ENCODE measurements around the gene PACSIN2.

PACSIN2 gene

DNA sequence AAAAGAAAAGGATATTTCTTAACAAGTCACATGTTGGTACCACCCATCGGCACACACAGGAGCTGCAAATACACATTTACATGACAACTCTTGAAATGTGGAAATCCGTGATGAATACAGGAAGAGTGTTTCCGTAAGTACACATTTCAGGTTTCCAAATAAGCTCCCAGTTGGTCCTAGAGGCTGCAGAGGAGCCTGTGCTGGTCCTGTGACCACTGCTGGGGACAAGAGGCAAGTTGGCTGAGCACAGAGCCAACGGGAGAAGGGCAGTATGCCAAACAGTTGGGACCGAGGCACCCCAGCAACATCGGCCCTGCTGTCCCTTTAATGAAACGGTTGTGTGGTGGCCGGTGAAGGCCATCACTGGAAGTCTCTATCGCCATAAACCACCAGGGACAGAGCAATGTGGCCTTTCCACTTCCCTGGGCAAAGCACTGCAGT is 119.4 kb downstream of the PACSIN2 start:
- Mint-ChIP-seq H3K36me3 (no peaks in the 10 kb centered on the region), H3K9me3 (ENCODE audit: low read depth) (no peaks in the 10 kb centered on the region), H3K4me1 (ENCODE audit: low read depth) (peaks cover 37% of the 10 kb centered on the region), H3K27ac (peak overlapping the region; percentile 19), H3K27me3 (no peaks in the 10 kb centered on the region), H3K4me3 (peak overlapping the region; percentile 12)

DNA sequence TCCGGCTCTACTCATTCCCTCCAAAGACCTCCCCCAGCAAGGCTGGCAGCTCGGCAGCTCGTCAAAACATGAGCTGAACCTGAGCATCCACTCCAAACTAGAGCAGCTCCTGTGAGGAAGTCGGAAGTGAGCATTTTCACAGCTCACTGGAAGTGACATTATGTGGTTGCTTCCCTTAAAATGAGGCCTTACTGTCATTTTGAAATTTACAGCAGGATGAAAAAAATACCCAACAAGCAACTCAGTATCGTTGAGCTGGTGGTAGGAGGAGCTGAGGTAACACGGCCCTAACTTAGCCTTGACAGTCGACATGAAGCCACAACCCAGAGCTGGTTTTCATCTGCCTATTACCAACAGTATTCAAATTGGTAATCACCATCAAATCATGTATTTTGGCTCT is 119.9 kb downstream of the PACSIN2 start:
- H3K27me3 Mint-ChIP-seq = no peaks in the 10 kb centered on the region
- H3K4me3 Mint-ChIP-seq = peak overlapping the region; percentile 12
- H3K4me1 Mint-ChIP-seq (ENCODE audit: low read depth) = peaks cover 37% of the 10 kb centered on the region
- no peaks in the 10 kb centered on the region for H3K36me3 Mint-ChIP-seq
- no peaks in the 10 kb centered on the region for H3K9me3 Mint-ChIP-seq (ENCODE audit: low read depth)
- peak overlapping the region; percentile 65 for H3K27ac Mint-ChIP-seq

DNA sequence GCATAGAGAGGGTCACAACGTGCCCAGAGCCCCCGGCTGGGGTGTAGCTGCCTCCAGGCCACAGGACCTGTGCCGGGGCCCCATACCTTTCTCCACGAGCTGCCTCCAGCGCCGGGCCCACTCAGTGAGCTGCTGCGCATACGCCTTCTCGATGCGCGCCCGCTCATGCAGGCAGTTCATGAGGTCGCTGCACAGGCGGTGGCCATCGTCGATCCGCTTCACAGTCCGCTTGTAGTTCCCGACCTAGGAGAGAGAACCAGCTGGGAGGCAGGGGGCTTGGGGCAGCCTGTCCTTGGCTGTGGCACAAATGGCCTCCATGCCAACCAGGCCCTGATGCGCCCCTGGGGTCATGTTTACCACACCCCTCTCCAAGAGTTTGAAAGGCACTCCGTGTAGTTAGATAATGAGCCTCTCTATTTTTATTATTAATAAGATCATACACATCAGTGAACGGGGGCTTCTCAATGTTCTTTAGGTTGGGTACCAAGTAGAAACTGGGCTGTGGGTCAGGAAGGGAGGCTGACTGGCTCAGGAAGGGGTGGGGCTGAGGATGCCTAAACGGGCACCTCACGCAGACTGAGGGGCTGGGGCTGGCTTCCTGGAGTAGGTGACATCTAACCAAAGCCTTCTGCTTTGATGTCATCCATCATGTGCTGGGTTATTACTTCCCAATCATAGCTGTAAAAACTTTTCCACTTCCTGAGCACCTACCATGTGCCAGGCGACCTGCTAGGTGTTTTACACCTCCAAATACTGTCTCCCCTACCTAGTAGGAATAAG is 121.4 kb downstream of the PACSIN2 start:
- no peaks in the 10 kb centered on the region for H3K27me3 Mint-ChIP-seq
- H3K4me3 Mint-ChIP-seq = no peak overlapping the region
- H3K9me3 Mint-ChIP-seq (ENCODE audit: low read depth) = no peaks in the 10 kb centered on the region
- peaks cover 37% of the 10 kb centered on the region for H3K4me1 Mint-ChIP-seq (ENCODE audit: low read depth)
- H3K36me3 Mint-ChIP-seq = peaks cover 3% of the 10 kb centered on the region
- H3K27ac Mint-ChIP-seq = no peak overlapping the region

DNA sequence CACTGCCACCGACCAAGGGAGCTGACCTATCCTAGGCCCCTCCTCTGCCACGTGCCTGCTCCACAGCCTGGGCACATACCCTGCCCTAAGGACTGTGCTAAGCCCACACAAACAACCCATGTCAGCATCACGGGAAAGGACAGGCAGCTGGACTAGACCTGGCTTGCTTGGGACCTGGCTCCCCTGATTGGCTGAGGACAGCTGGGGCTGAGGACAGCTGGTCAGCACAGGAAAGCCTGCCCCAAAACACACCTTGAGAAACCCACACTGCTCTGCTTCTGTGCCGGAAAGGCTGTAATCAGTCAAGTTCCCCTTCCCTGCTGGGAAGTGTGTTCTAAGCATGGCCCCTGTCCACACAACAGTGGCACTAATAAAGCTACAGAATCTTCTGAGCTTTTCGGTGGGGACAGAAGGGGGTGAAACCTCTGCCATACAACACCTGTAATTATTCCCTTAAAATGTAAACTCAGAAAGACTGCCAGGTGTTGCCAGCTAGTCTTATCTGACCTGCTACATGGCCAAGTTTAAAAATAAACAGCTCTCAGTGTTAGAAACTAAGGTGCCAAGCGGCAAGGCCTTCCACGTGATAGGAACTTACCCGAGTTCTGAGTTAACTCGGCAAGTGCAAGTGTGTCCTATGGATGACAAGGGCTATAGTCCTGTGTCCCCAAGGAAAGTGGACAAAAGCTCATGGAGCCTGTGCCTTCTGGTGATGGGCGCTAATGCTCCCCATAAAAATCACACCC is 122.2 kb downstream of the PACSIN2 start:
- no peaks in the 10 kb centered on the region for H3K27me3 Mint-ChIP-seq
- peaks cover 37% of the 10 kb centered on the region for H3K4me1 Mint-ChIP-seq (ENCODE audit: low read depth)
- peaks cover 6% of the 10 kb centered on the region for H3K36me3 Mint-ChIP-seq
- no peak overlapping the region for H3K27ac Mint-ChIP-seq
- no peak overlapping the region for H3K4me3 Mint-ChIP-seq
- no peaks in the 10 kb centered on the region for H3K9me3 Mint-ChIP-seq (ENCODE audit: low read depth)

DNA sequence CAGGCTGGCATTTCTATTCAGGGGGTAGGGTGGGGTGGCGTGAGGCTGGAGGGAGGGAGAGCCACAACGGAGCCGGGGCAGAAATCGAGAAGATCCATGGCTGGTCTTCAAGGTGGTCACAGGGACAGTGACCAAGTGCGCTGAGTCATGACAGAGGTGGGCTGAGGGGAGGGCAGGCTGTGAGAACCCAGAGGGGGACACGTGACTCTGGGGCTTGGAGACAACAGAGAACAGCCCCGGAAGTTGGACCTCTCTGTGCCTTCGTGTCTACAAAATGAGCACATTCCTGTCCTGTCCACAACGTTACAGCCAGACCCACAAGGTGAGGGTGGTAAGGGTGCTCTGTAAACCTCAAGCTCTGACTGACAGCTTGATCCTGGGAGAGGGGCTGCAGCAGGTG is 122.8 kb downstream of the PACSIN2 start:
- Mint-ChIP-seq H3K4me3 (no peak overlapping the region), H3K27ac (no peak overlapping the region), H3K4me1 (ENCODE audit: low read depth) (peaks cover 33% of the 10 kb centered on the region), H3K27me3 (no peaks in the 10 kb centered on the region), H3K9me3 (ENCODE audit: low read depth) (no peaks in the 10 kb centered on the region), H3K36me3 (peaks cover 6% of the 10 kb centered on the region)

DNA sequence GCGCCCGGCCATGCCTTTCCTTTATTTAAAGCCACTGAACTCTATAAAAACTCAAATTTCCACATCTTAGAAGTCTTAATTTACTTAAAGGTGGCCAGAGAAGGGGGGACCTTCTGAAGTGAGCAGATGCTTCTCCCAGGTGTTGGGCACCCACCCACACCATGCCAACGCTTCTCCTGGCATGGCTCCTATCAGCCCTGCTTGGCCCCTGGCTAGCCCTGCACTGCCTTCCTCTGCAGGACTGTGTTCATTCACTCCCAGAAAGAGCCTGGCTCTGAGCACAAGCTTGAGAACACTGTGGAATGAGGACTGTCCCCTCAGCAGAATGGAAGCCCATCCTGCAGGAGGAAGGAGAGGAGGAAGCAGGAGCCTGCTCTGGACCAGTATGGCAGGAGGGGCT is 123.3 kb downstream of the PACSIN2 start:
- Mint-ChIP-seq H3K4me3 (no peak overlapping the region), H3K36me3 (peaks cover 6% of the 10 kb centered on the region), H3K27me3 (no peaks in the 10 kb centered on the region), H3K4me1 (ENCODE audit: low read depth) (peaks cover 32% of the 10 kb centered on the region), H3K27ac (no peak overlapping the region), H3K9me3 (ENCODE audit: low read depth) (no peaks in the 10 kb centered on the region)

DNA sequence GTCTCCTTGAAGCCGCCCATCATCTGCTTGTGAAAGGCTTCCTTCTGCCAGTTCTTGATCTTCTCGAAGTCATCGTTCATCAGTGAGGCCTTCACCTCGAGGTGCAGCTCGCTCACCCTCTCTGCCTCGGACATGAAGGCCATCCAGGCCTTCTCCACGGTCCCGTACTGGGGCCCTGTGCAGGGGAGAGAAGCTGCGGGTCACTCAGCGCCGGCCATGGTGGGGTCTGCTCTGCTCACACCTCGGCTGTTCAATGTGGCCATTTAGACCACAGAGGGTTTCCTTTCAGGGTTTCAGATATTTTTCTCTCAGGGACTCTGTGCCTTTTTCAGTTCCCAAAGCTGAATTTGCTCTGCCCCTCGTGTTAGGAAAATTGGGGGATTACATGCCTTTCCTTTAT is 123.9 kb downstream of the PACSIN2 start:
- no peaks in the 10 kb centered on the region for H3K27me3 Mint-ChIP-seq
- no peak overlapping the region for H3K27ac Mint-ChIP-seq
- no peaks in the 10 kb centered on the region for H3K9me3 Mint-ChIP-seq (ENCODE audit: low read depth)
- H3K36me3 Mint-ChIP-seq = peaks cover 6% of the 10 kb centered on the region
- H3K4me3 Mint-ChIP-seq = no peak overlapping the region
- peaks cover 26% of the 10 kb centered on the region for H3K4me1 Mint-ChIP-seq (ENCODE audit: low read depth)

DNA sequence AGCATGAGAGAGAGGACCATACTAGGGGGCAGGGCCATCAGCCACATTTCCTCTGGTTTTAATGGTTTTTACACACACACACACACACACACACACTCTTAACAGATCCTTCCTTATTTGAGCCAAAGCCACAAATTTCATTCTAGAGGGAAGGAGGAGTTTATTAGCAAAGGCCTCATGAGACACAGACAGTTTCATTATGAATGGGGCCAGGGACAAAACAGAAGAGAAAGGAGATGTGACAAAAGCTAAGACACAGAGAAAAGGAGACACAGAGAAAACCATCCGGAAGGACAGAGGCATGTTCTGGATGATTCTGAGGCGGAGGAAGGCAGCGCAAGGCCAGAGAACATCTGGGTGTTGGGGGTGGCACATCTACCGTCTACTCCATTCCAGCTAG is 125.6 kb downstream of the PACSIN2 start:
- peaks cover 6% of the 10 kb centered on the region for H3K36me3 Mint-ChIP-seq
- H3K27me3 Mint-ChIP-seq = no peaks in the 10 kb centered on the region
- H3K4me1 Mint-ChIP-seq (ENCODE audit: low read depth) = peaks cover 10% of the 10 kb centered on the region
- no peak overlapping the region for H3K27ac Mint-ChIP-seq
- H3K4me3 Mint-ChIP-seq = no peak overlapping the region
- H3K9me3 Mint-ChIP-seq (ENCODE audit: low read depth) = no peaks in the 10 kb centered on the region

DNA sequence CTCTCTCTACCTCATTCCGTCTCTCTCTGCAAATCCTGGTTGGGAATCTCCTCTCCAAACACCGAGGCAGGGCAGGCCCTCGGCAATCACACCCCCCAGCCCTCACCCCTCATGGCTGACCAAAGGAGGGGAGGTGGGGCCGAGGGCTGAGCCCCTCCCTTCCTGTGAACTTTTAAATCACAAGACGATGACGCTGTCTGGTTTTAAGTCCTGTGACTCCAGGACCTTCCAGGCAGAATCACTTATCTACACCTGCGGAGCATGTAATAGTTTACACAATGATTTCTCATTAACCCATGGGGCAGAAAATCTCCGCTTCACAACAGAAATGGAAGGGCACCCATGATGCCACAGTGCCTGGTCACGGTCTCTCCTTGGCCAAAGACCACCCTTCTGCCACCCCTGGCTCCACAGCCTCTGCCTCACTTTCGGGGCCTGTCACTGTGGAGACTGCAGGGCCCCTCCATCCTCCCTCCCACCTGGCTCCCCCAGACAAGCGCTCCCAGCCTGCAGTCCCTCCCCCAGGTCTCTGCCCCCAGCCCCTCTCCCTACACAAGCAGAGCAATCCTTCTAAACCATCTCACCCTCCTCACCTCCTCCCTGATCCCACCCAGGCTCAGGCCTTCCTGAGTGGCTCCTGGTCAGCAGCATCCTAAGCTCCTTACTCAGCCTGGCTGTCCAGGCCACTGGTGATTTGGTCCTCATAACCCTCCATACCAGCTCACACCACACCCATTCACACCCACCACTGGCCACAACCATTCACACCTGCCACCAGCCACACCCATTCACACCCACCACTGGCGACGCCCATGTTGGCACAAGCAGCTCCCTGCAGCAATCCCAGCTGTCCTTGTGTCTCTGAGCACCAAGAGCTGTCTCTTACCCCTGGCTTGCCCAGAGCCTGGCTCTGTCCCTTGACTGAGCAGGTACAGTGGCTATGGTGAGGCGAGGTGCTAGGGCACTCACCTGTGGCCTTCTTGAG is 127.1 kb downstream of the PACSIN2 start:
- H3K4me1 Mint-ChIP-seq (ENCODE audit: low read depth) = peaks cover 2% of the 10 kb centered on the region
- no peaks in the 10 kb centered on the region for H3K27me3 Mint-ChIP-seq
- no peaks in the 10 kb centered on the region for H3K9me3 Mint-ChIP-seq (ENCODE audit: low read depth)
- no peak overlapping the region for H3K4me3 Mint-ChIP-seq
- peak overlapping the region; percentile 22 for H3K27ac Mint-ChIP-seq
- peaks cover 6% of the 10 kb centered on the region for H3K36me3 Mint-ChIP-seq

DNA sequence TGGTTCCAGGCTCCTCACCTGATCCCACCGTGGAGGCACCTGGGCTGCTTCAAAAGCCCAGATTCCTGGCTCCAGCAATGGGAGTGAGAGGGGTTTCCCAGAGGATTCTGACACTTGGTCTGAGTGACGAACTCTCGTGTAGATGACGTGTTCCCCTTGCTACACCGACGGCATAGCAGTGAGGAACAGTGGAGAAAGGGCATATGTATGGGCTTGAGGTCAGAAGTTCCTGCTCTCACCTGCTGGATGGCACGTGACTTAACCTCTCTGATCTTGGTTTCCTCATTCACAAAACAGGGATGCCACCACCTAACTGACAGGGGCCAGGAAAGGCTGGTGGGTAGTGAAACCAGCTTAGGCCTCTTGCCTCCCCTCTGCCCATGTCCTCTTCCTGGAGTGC is 127.8 kb downstream of the PACSIN2 start:
- Mint-ChIP-seq H3K27me3 (no peaks in the 10 kb centered on the region), H3K4me3 (no peak overlapping the region), H3K9me3 (ENCODE audit: low read depth) (no peaks in the 10 kb centered on the region), H3K27ac (no peak overlapping the region), H3K4me1 (ENCODE audit: low read depth) (peaks cover 2% of the 10 kb centered on the region), H3K36me3 (peaks cover 6% of the 10 kb centered on the region)

DNA sequence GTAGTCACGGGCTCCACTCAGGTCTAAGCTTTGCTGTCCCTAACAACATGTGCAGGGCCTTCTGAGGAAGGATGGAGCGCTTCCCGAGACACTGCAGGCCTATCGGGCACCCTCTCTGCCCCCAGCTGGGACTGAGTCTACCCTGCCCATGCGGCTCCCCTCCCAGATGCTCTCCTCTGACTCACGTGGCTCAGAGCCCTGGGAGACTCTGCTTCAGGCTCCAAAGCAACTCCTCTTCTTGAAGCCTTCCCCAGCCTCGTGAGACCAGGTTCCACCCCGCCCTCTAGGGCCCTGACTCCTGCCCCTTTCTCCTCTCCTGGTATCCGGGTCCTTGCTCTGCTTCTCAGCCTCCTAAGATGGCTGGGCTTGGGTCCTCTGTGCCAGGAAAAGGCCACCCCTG is 129.5 kb downstream of the PACSIN2 start:
- Mint-ChIP-seq H3K9me3 (ENCODE audit: low read depth) (no peaks in the 10 kb centered on the region), H3K27me3 (no peaks in the 10 kb centered on the region), H3K4me1 (ENCODE audit: low read depth) (peaks cover 2% of the 10 kb centered on the region), H3K27ac (no peak overlapping the region), H3K36me3 (peaks cover 6% of the 10 kb centered on the region), H3K4me3 (no peak overlapping the region)

DNA sequence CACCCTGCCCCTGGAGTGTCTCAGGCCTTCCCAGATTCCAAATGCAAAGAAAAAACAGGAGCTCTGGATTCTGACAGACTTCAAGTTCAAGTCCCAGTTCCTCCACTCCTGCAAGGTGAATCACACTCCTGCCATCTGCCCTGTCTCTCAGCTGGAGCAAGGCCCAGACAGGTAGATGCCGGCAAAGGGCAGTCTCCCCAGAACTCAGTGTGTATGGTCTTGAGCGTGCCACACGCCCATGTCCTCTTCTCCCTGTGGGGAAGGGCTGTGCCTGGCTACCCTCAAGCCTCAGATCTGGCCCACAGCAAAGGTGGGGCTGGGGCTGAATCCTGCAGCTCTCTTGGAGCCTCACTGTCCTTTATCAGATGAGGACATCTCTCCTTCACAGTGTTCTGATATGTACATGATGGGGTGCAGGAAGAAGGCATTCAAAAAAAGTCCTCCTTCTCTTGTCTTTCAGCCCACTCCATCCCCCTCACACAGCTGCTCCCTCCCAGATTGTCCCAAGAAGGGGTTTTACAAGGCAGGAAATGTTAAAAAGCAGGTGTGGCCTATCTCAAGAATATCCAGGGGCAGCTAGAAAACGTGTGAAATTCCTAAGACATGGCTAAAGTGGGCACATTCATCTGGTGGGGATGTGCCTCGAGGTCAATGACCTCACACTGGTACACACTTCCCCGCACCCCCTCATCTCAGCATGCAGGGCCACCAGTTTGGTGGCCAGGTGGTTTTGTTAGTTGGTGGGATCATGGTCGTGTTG is 130.2 kb downstream of the PACSIN2 start:
- Mint-ChIP-seq H3K27ac (no peak overlapping the region), H3K36me3 (peaks cover 6% of the 10 kb centered on the region)

DNA sequence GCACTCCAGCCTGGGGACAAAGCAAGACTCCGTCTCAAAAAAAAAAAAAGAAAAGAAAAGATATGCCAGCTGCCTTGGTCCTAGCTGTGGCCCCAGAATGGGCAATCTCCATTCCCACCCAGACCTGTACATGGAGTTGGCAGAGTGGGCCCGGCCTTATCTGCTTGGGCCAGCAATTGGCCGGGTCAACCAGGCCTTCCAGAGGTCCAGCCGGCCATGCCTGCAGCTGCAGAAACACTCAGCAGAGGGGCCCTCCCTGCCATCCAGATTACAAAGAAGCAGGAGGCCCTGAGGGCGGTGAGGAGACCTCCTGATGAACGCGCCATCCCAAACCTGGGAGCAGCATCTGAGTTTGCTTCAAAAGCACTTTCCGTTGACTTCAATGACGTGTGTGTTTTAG is 131.0 kb downstream of the PACSIN2 start:
- peaks cover 3% of the 10 kb centered on the region for H3K36me3 Mint-ChIP-seq
- no peak overlapping the region for H3K4me3 Mint-ChIP-seq
- no peaks in the 10 kb centered on the region for H3K9me3 Mint-ChIP-seq (ENCODE audit: low read depth)
- H3K27me3 Mint-ChIP-seq = no peaks in the 10 kb centered on the region
- no peak overlapping the region for H3K27ac Mint-ChIP-seq
- H3K4me1 Mint-ChIP-seq (ENCODE audit: low read depth) = no peaks in the 10 kb centered on the region

More for the DNA sequence above, 130.2 kb downstream of the PACSIN2 start:
- Mint-ChIP-seq H3K4me3 (no peak overlapping the region), H3K27me3 (no peaks in the 10 kb centered on the region), H3K9me3 (ENCODE audit: low read depth) (no peaks in the 10 kb centered on the region), H3K4me1 (ENCODE audit: low read depth) (peaks cover 2% of the 10 kb centered on the region)

DNA sequence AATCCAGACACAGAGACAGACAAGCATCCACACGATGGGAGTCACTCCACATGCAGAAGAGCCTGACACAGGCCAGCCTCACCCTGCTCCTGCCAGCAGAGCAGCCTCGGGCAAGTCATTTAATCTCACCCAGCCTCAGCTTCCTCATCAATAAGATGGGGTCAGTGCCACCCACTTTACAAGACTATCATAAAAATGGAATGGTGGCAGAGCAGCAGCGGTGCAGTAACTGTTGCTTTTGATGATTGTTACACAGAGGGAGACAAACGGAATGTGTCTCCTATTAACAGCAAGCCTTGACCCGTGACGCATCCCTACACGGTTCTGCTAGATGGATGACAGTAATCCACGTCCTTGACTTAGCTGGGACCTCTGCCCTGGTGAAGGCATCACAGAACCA is 131.8 kb downstream of the PACSIN2 start:
- H3K4me3 Mint-ChIP-seq = no peak overlapping the region
- H3K27me3 Mint-ChIP-seq = no peaks in the 10 kb centered on the region
- peaks cover 2% of the 10 kb centered on the region for H3K36me3 Mint-ChIP-seq
- no peaks in the 10 kb centered on the region for H3K9me3 Mint-ChIP-seq (ENCODE audit: low read depth)
- no peak overlapping the region for H3K27ac Mint-ChIP-seq
- H3K4me1 Mint-ChIP-seq (ENCODE audit: low read depth) = no peaks in the 10 kb centered on the region
